Activated CD4-positive, alpha-beta T cell treated with anti-CD3 and anti-CD28 coated beads, Interleukin-2, amount 50 U/mL, for 48 hours (primary cell): ENCODE data around the gene IAH1.

Source experiments
- DNase-seq, 2 experiments: peaks; one replicate each; pipeline ENCODE4 v3.0.0-alpha.2; 2020

The IAH1 gene

DNA sequence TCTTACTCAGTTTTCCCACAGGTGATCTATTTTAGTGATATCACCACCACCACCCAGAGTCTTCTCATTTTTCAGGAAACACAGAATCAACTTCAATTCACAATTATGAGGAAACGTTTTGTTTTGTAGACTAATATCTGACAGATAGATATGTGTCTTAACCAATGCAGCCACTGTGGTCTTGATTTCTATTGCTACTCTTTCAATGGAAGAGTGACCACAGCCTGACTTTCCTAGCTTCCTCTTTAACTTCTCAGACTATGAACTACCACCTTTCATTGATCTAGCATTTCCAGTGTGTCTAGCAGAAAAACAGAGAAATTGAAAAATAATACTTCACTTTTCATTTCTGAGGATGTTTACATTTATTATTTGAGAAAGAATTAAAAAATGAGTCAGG is 60.8 kb downstream of the IAH1 start:
- DNase-seq = no peak

DNA sequence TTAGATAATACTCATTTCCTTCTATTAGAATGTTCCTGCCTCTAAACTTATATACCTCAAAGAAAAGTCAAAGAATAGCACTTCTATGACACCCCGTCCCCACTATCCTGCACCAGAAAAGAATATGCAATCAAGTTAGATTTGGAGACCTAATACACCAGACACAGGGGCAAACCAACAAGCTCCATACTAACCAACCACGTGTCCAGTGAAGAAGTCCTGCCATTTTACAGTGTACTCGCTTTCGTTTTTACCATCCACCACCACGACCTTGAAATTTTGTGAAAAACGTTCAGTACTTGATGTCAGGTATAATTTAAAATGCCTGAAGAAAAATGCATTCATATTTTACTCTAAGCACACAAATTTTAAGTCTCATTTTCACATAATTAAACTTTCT is 62.2 kb downstream of the IAH1 start:
- DNase-seq = no peak

DNA sequence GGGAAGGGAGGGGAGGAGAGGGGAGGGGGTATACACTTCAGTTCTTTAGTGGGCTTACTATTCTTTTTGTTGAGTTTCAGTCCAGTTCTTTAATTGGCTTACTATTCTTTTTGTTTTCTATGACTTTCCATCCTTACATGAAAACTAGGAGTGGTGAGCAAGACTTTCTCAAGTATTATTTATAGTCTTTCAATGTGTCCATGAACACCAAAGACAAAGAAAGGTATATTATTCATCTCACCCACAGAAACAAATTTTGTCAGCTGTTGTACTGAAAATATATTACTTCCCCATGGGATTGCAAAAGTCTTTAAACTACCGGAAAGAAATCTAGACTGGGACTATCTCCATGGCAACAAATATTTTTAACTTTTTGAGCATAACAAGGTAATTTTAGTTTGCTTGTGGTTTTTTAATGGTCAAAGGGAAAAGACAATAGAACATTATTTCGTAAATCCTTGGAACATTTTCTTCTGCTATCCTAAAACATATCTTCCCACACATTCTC is 63.7 kb downstream of the IAH1 start:
- DNase-seq = no peak
